ENCODE data around the gene DAB2IP. TPM values are rescaled to one million over a fixed set of nuclear protein-coding genes. Genes with fewer than 3 reads are reported as not detected.

The DAB2IP gene
- total RNA-seq, 4 donors from 2014 or later: 35.2 to 56.4 (median 51.4) TPM

GRCh38 chr9:121645003-121645402 lies 6.4 kb upstream of the DAB2IP start:
- Histone ChIP-seq H3K4me3 (no peak overlapping the region), H3K9me3 (no peaks in the 10 kb centered on the region), H3K27ac (no peak overlapping the region), H3K27me3 (no peaks in the 10 kb centered on the region), H3K36me3 (no peaks in the 10 kb centered on the region), H3K4me1 (peaks cover 0 to 23% (median 0%) of the 10 kb centered on the region in 4 donors)
- DNase-seq (ENCODE audit: low spot score in 2 of 2): no peak
- TF ChIP-seq CTCF (IDR thresholded peaks at IDR 0.05): no peak
- TF ChIP-seq POLR2A (IDR thresholded peaks at IDR 0.05): no peak
- no peak for TF ChIP-seq EP300 (IDR thresholded peaks at IDR 0.05)
- 28 to 41% methylated on average over 3 to 4 of the region's 4 CpGs for WGBS, 2 donors

GRCh38 chr9:121645853-121646807 lies 5.3 kb upstream of the DAB2IP start:
- no peak overlapping the region for H3K27ac ChIP-seq
- peaks cover 0 to 24% (median 2%) of the 10 kb centered on the region in 4 donors for H3K4me1 ChIP-seq
- no peaks in the 10 kb centered on the region for H3K9me3 ChIP-seq
- no peaks in the 10 kb centered on the region for H3K36me3 ChIP-seq
- TF ChIP-seq CTCF (IDR thresholded peaks at IDR 0.05): no peak
- no peak for TF ChIP-seq POLR2A (IDR thresholded peaks at IDR 0.05)
- TF ChIP-seq EP300 (IDR thresholded peaks at IDR 0.05): no peak
- DNase-seq (ENCODE audit: low spot score in 2 of 2): no peak
- H3K27me3 ChIP-seq: no peaks in the 10 kb centered on the region
- 61 to 70% methylated on average over 15 to 20 of the region's 22 CpGs for WGBS, 2 donors
- H3K4me3 ChIP-seq: no peak overlapping the region

GRCh38 chr9:121646992-121647391 lies 4.4 kb upstream of the DAB2IP start:
- no peak overlapping the region for H3K27ac ChIP-seq
- H3K27me3 ChIP-seq: no peaks in the 10 kb centered on the region
- WGBS, 2 donors: 82 to 87% methylated on average over 1 of the region's 1 CpG
- no peak overlapping the region for H3K4me3 ChIP-seq
- no peaks in the 10 kb centered on the region for H3K36me3 ChIP-seq
- no peak for DNase-seq (ENCODE audit: low spot score in 2 of 2)
- no peaks in the 10 kb centered on the region for H3K9me3 ChIP-seq
- TF ChIP-seq CTCF (IDR thresholded peaks at IDR 0.05): no peak
- peaks cover 0 to 32% (median 8%) of the 10 kb centered on the region in 4 donors for H3K4me1 ChIP-seq

GRCh38 chr9:121648172-121648571 lies 3.3 kb upstream of the DAB2IP start:
- peaks cover 0 to 40% (median 19%) of the 10 kb centered on the region in 4 donors for H3K4me1 ChIP-seq
- TF ChIP-seq EP300 (IDR thresholded peaks at IDR 0.05) (no peak), CTCF (IDR thresholded peaks at IDR 0.05) (no peak), POLR2A (IDR thresholded peaks at IDR 0.05) (no peak)
- WGBS, 2 donors: 94 to 97% methylated on average over 5 of the region's 5 CpGs
- no peaks in the 10 kb centered on the region for H3K36me3 ChIP-seq
- H3K27me3 ChIP-seq: peaks cover 0 to 11% of the 10 kb centered on the region in 2 donors
- H3K27ac ChIP-seq: no peak overlapping the region
- no peaks in the 10 kb centered on the region for H3K9me3 ChIP-seq
- no peak overlapping the region for H3K4me3 ChIP-seq
- no peak for DNase-seq (ENCODE audit: low spot score in 2 of 2)

- Histone ChIP-seq H3K9me3 (no peaks in the 10 kb centered on the region), H3K4me3 (no peak overlapping the region), H3K36me3 (no peaks in the 10 kb centered on the region), H3K4me1 (peaks cover 0 to 40% (median 20%) of the 10 kb centered on the region in 4 donors), H3K27me3 (peaks cover 0 to 12% of the 10 kb centered on the region in 2 donors), H3K27ac (no peak overlapping the region)
- TF ChIP-seq CTCF (IDR thresholded peaks at IDR 0.05) (no peak), POLR2A (IDR thresholded peaks at IDR 0.05) (no peak), EP300 (IDR thresholded peaks at IDR 0.05) (no peak)
- 81 to 86% methylated on average over 9 of the region's 9 CpGs for WGBS, 2 donors
- DNase-seq (ENCODE audit: low spot score in 2 of 2): no peak
Observed at GRCh38 chr9:121648799-121649198, 2.6 kb upstream of the DAB2IP start.

Measured in tibial nerve (tissue), 4 donors.